Gastroesophageal sphincter (tissue), 4 donors: ENCODE results near the gene NRG2. TPM values are rescaled to one million over a fixed set of nuclear protein-coding genes. Genes with fewer than 3 reads are reported as not detected.

Experiments used
- ATAC-seq: fragments of 150-250 bp; one replicate; pipeline ENCODE4 v1.9.1; 2016; ENCODE audit warnings: mild to moderate bottlenecking, moderate library complexity
- H3K27ac ChIP-seq, 4 donors: fragments of 200-600 bp; sonication (generic) in 3 of 4; 1 replicate in 3 of 4; 2 replicates in 1 of 4; pipeline ENCODE4 v1.5.1; 2016 to 2019
- H3K27me3 ChIP-seq: fragments of 200-600 bp; sonication (generic); one replicate; pipeline ENCODE4 v1.5.1; 2019
- H3K36me3 ChIP-seq, 2 donors: fragments of 200-600 bp; sonication (generic); one replicate each; pipeline ENCODE4 v1.5.1; 2019; ENCODE audit warnings: control low read depth in 1 of 2
- H3K4me1 ChIP-seq, 3 donors: fragments of 200-600 bp; sonication (generic); 1 replicate in 2 of 3; 2 replicates in 1 of 3; pipeline ENCODE4 v1.5.1; 2016 to 2019; ENCODE audit warnings: control low read depth in 2 of 3
- H3K4me3 ChIP-seq, 2 donors: fragments of 200-600 bp; sonication (generic); one replicate each; pipeline ENCODE4 v1.5.1; 2019; ENCODE audit warnings: mild to moderate bottlenecking in 1 of 2, moderate library complexity in 1 of 2
- H3K9me3 ChIP-seq, 3 donors: fragments of 200-600 bp; sonication (generic); one replicate each; pipeline ENCODE4 v1.5.1; 2017 to 2019; ENCODE audit warnings: control low read depth in 2 of 3
- EP300 ChIP-seq: sonication (generic); formaldehyde crosslinking; IDR thresholded peaks from one replicate; pipeline ENCODE4 v1.6.1; 2017; ENCODE audit warnings: antibody characterized with exemption, mild to moderate bottlenecking
- POLR2A ChIP-seq, 2 donors: fragments of 450-650 bp; IDR thresholded peaks; one replicate each; pipeline ENCODE4 v1.6.1; 2017; ENCODE audit warnings: antibody characterized with exemption in 2 of 2, mild to moderate bottlenecking in 2 of 2, moderate library complexity in 1 of 2
- POLR2AphosphoS5 ChIP-seq: sonication (generic); formaldehyde crosslinking; IDR thresholded peaks from one replicate; pipeline ENCODE4 v1.6.1; 2017; ENCODE audit warnings: antibody characterized with exemption
- WGBS, 2 donors: methylation state at CpG; one replicate each; pipeline ENCODE4 v1.1.5; 2018; ENCODE audit warnings: low coverage in 1 of 2; 5-methylcytosine and 5-hydroxymethylcytosine counted together
- total RNA-seq, 4 donors: library from RNA; depleted of rRNA; stranded (reverse); fragments of >200 nt; gene quantifications; one replicate each; pipeline ENCODE4 v1.1.0, GENCODE V29; 2016
- TF ChIP-seq, protein P1 (sequence below), 4 experiments: fragments of 200-600 bp in 2 of 4; fragments of 450-650 bp in 2 of 4; sonication (generic) in 1 of 4; IDR thresholded peaks; one replicate each; pipeline ENCODE4 v1.5.1; 2017 to 2019; ENCODE audit warnings: antibody characterized with exemption in 4 of 4, mild to moderate bottlenecking in 2 of 4, moderate library complexity in 2 of 4

NRG2 gene
- total RNA-seq, 4 donors from 2014 or later: 3.2 to 7.6 (median 5.1) TPM

DNA sequence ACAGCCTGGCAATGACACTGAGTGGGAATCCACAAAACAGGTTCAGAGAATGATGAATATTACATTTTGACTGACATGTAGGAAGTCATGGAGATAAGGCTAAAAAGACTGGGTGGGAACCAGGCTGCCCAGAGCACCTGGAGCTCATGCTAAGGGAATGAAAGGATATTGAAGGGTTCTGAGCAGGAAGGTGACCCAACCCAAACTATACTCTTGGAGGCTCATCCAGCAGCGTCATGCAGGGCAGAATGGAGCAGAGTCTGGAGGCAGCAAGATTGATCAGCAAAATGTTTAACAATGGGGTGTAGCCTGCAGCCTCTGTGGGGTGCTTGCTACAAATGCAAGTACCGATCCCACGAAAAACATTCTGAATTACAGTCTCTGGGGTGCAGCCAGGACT, 127.3 kb downstream of the NRG2 start:
- ATAC-seq: no peak
- no peaks in the 10 kb centered on the region for H3K27me3 ChIP-seq
- H3K27ac ChIP-seq: no peak overlapping the region
- no peaks in the 10 kb centered on the region for H3K9me3 ChIP-seq
- no peaks in the 10 kb centered on the region for H3K4me1 ChIP-seq
- H3K36me3 ChIP-seq: no peaks in the 10 kb centered on the region
- no peak for TF ChIP-seq POLR2A (IDR thresholded peaks at IDR 0.05)
- no peak for TF ChIP-seq POLR2AphosphoS5
- 50 to 67% methylated on average over 1 of the region's 3 CpGs for WGBS, 2 donors
- no peak overlapping the region for H3K4me3 ChIP-seq

GRCh38 chr5:139915266-139915665, 127.8 kb downstream of the NRG2 start:
- Histone ChIP-seq H3K27me3 (no peaks in the 10 kb centered on the region), H3K4me1 (no peaks in the 10 kb centered on the region), H3K27ac (no peak overlapping the region), H3K4me3 (no peak overlapping the region), H3K36me3 (no peaks in the 10 kb centered on the region), H3K9me3 (no peaks in the 10 kb centered on the region)
- TF ChIP-seq, protein P1, sequence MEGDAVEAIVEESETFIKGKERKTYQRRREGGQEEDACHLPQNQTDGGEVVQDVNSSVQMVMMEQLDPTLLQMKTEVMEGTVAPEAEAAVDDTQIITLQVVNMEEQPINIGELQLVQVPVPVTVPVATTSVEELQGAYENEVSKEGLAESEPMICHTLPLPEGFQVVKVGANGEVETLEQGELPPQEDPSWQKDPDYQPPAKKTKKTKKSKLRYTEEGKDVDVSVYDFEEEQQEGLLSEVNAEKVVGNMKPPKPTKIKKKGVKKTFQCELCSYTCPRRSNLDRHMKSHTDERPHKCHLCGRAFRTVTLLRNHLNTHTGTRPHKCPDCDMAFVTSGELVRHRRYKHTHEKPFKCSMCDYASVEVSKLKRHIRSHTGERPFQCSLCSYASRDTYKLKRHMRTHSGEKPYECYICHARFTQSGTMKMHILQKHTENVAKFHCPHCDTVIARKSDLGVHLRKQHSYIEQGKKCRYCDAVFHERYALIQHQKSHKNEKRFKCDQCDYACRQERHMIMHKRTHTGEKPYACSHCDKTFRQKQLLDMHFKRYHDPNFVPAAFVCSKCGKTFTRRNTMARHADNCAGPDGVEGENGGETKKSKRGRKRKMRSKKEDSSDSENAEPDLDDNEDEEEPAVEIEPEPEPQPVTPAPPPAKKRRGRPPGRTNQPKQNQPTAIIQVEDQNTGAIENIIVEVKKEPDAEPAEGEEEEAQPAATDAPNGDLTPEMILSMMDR (IDR thresholded peaks at IDR 0.05): no peak
- no peak for TF ChIP-seq EP300
- no peak for TF ChIP-seq POLR2A (IDR thresholded peaks at IDR 0.05)
- no peak for TF ChIP-seq POLR2AphosphoS5
- WGBS, 2 donors: 89% methylated on average over 2 of the region's 3 CpGs; no CpG with 5 or more reads in 1 of the 2 donors
- ATAC-seq: no peak

GRCh38 chr5:139914218-139914807, 128.8 kb downstream of the NRG2 start:
- ATAC-seq: no peak
- no peaks in the 10 kb centered on the region for H3K27me3 ChIP-seq
- H3K27ac ChIP-seq: no peak overlapping the region
- no peak for TF ChIP-seq EP300
- TF ChIP-seq POLR2A (IDR thresholded peaks at IDR 0.05): no peak
- whole genome bisulfite sequencing, 2 donors: 68 to 87% methylated on average over 3 to 5 of the region's 7 CpGs
- H3K4me1 ChIP-seq: no peaks in the 10 kb centered on the region
- H3K9me3 ChIP-seq: no peaks in the 10 kb centered on the region
- H3K36me3 ChIP-seq: no peaks in the 10 kb centered on the region
- H3K4me3 ChIP-seq: no peak overlapping the region

- Histone ChIP-seq H3K27me3 (no peaks in the 10 kb centered on the region), H3K27ac (no peak overlapping the region), H3K4me3 (no peak overlapping the region), H3K9me3 (no peaks in the 10 kb centered on the region), H3K4me1 (no peaks in the 10 kb centered on the region), H3K36me3 (no peaks in the 10 kb centered on the region)
- TF ChIP-seq EP300 (no peak), POLR2AphosphoS5 (no peak), POLR2A (IDR thresholded peaks at IDR 0.05) (no peak)
- TF ChIP-seq, protein P1 (IDR thresholded peaks at IDR 0.05): no peak
- WGBS, 2 donors: 83 to 100% methylated on average over 2 to 4 of the region's 4 CpGs
- no peak for ATAC-seq
Measured at GRCh38 chr5:139912804-139913203, 130.3 kb downstream of the NRG2 start.

- TF ChIP-seq EP300 (no peak), POLR2AphosphoS5 (no peak), POLR2A (IDR thresholded peaks at IDR 0.05) (no peak)
- TF ChIP-seq, protein P1 (IDR thresholded peaks at IDR 0.05): no peak
- Histone ChIP-seq H3K4me3 (no peak overlapping the region), H3K9me3 (no peaks in the 10 kb centered on the region), H3K36me3 (no peaks in the 10 kb centered on the region), H3K4me1 (no peaks in the 10 kb centered on the region), H3K27me3 (no peaks in the 10 kb centered on the region), H3K27ac (no peak overlapping the region)
- WGBS, 2 donors: no CpG with 5 or more reads among the region's 3 CpGs
- ATAC-seq: no peak
Measured at GRCh38 chr5:139912158-139912557, 130.9 kb downstream of the NRG2 start.

GRCh38 chr5:139911425-139912120, 131.5 kb downstream of the NRG2 start:
- Histone ChIP-seq H3K27me3 (no peaks in the 10 kb centered on the region), H3K4me1 (no peaks in the 10 kb centered on the region), H3K36me3 (no peaks in the 10 kb centered on the region), H3K27ac (no peak overlapping the region), H3K9me3 (no peaks in the 10 kb centered on the region), H3K4me3 (no peak overlapping the region)
- TF ChIP-seq POLR2AphosphoS5 (no peak), EP300 (no peak), POLR2A (IDR thresholded peaks at IDR 0.05) (no peak)
- TF ChIP-seq, protein P1 (IDR thresholded peaks at IDR 0.05): no peak
- ATAC-seq: no peak
- WGBS, 2 donors: 100% methylated on average over 1 of the region's 4 CpGs; no CpG with 5 or more reads in 1 of the 2 donors
